ENCODE results near the gene CST9.
"Not testable (repeated sequence)": the region's sequence is repeated elsewhere in the genome, so short reads cannot be mapped to it uniquely, and the experiment has no call there.

CST9 gene

GRCh38 chr20:23586735-23587525 lies 18.8 kb downstream of the CST9 start:
- DNase-seq (ENCODE audit: low read depth) = no peak
- no peak overlapping the region for H3K4me3 ChIP-seq (ENCODE audit: low read depth, low read length)
- TF ChIP-seq, protein P1, sequence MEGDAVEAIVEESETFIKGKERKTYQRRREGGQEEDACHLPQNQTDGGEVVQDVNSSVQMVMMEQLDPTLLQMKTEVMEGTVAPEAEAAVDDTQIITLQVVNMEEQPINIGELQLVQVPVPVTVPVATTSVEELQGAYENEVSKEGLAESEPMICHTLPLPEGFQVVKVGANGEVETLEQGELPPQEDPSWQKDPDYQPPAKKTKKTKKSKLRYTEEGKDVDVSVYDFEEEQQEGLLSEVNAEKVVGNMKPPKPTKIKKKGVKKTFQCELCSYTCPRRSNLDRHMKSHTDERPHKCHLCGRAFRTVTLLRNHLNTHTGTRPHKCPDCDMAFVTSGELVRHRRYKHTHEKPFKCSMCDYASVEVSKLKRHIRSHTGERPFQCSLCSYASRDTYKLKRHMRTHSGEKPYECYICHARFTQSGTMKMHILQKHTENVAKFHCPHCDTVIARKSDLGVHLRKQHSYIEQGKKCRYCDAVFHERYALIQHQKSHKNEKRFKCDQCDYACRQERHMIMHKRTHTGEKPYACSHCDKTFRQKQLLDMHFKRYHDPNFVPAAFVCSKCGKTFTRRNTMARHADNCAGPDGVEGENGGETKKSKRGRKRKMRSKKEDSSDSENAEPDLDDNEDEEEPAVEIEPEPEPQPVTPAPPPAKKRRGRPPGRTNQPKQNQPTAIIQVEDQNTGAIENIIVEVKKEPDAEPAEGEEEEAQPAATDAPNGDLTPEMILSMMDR (conservative IDR thresholded peaks at IDR 0.05; ENCODE audit: low read depth, low read length) = no peak

GRCh38 chr20:23585808-23586734 lies 19.6 kb downstream of the CST9 start:
- H3K4me3 ChIP-seq (ENCODE audit: low read depth, low read length) = no peak overlapping the region
- no peak for DNase-seq (ENCODE audit: low read depth)
- TF ChIP-seq, protein P1 (conservative IDR thresholded peaks at IDR 0.05; ENCODE audit: low read depth, low read length) = no peak

DNA sequence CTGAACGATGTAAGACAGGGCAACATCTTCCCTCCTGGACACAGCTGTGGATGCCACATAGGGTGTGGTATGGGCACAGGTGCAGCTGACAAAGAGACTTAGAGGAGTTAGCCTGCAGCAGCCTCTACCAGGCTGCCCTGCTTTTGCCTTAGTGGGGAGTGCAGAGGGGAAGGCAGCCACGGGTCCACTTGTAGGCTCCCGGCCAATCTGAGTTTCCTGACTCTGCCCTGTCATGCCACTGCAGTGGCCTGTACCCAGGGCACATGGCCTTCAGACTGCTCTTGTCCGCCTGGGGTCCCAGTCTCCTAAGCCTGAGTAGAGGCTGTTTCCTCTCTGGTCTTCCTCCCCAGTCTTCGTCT lies 20.3 kb downstream of the CST9 start:
- TF ChIP-seq, protein P1 (conservative IDR thresholded peaks at IDR 0.05; ENCODE audit: low read depth, low read length) = no peak
- H3K4me3 ChIP-seq (ENCODE audit: low read depth, low read length) = no peak overlapping the region

DNA sequence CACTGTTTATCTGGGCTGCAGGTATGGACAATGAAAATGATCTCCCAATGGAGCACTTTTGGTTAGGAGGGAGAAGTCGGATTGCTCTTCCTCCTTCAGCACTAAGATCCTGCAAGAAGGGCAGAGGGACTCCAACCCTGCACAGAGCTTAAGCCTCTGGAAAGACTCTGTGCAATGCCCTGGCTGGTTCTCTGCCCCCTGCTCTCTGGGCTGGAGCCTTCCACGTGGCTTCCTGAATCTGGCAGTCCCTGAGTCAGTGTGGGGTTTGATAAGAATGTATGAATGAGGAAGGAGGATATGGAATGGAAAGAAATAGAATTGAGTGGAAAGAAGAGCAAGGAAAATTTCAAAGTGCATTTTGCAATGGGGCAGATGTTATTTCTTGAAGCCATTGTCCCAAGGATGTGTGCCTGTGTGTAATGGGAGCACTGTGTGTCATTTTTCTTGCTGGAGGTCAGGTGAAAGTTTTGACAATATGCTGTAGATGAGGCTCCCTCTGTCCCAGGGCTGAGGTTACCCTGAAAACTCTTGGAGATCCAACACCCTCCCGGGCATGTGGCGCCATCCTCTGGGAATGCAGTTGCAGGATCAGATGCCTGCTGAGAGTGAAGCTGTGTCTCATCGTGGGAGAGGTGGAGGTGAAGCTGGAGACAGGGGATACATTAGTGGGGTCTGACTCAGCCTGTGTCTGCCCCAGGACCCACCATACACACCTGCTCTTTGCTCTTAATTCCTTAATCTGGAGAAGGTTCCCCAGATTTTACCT lies 21.1 kb downstream of the CST9 start:
- no peak overlapping the region for H3K4me3 ChIP-seq (ENCODE audit: low read depth, low read length)
- TF ChIP-seq, protein P1 (conservative IDR thresholded peaks at IDR 0.05; ENCODE audit: low read depth, low read length) = no peak
- DNase-seq (ENCODE audit: low read depth) = no peak

More for the DNA sequence above, 20.3 kb downstream of the CST9 start:
- no peak for DNase-seq (ENCODE audit: low read depth)

DNA sequence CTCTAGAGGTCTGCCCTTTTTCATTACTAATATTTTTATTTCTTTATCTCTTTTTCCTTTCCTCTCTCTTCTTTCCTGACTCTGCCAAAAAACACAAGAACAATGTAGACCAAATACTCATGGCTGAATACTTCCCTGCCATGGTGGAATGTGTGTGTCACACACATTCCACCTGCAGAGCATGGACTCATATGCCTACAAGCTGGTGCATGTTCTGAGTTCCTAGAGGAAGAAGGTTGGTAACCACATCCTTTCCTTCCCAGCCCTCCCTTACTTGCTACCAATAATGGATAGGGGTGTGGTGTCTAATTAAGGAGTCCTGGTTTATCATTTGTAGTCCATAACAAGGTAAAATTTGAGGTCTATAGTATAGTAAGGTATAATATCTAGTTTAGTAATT lies 22.2 kb downstream of the CST9 start:
- no peak for DNase-seq (ENCODE audit: low read depth)
- H3K4me3 ChIP-seq (ENCODE audit: low read depth, low read length) = no peak overlapping the region
- TF ChIP-seq, protein P1 (conservative IDR thresholded peaks at IDR 0.05; ENCODE audit: low read depth, low read length) = no peak

DNA sequence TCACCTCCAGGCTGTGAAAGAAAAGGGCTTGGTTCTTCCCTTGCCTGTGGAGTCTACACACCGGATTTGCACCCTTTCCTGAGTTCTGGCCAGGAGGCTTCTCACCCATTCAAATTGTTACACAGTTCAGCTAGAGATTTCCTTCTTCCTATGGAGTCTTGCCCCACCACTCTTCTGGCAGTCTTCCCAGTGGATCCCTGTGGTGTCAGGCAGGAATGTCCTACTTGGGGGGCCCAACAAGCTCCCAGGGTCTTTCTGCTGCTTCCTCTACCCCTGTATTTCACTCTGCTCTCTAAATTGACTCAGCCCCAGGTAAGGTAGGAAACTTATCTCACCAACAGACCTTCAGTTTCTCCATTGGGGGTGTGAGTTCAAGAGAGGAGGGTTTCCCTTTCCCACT lies 23.4 kb downstream of the CST9 start:
- DNase-seq (ENCODE audit: low read depth) = peak; percentile 13
- no peak overlapping the region for H3K4me3 ChIP-seq (ENCODE audit: low read depth, low read length)
- TF ChIP-seq, protein P1 (conservative IDR thresholded peaks at IDR 0.05; ENCODE audit: low read depth, low read length) = no peak

DNA sequence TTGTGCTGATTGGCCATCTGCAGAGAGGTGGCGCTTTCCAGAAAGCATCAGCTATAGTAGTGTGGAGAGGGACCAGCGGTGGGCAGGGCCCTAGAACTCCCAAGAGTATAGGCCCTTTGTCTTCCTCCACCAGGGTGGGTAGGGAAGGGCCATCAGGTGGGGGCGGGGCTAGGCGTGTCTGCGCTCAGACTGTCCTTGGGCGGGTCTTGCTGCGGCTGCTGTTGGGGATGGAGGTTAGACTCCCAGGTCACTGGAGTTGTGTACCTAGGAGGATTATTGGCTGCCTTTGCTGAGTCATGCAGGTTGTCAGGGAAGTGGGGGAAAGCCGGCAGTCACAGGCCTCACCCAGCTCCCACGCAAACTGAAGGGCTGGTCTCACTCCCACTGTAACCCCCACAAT lies 23.9 kb downstream of the CST9 start:
- not testable (repeated sequence) for H3K4me3 ChIP-seq (ENCODE audit: low read depth, low read length)

More for the DNA sequence above, 23.9 kb downstream of the CST9 start:
- DNase-seq (ENCODE audit: low read depth) = not testable (repeated sequence)

All from choroid plexus epithelial cell (primary cell).